Measurements from ENCODE around the gene SSU72.

SSU72 gene

GRCh38 chr1:1610796-1611195 is 36.1 kb upstream of the SSU72 start:
- no peak for DNase-seq (ENCODE audit: low read depth in 2 of 2)

GRCh38 chr1:1609822-1610485 is 35.3 kb upstream of the SSU72 start:
- no peak for DNase-seq (ENCODE audit: low read depth in 2 of 2)

DNA sequence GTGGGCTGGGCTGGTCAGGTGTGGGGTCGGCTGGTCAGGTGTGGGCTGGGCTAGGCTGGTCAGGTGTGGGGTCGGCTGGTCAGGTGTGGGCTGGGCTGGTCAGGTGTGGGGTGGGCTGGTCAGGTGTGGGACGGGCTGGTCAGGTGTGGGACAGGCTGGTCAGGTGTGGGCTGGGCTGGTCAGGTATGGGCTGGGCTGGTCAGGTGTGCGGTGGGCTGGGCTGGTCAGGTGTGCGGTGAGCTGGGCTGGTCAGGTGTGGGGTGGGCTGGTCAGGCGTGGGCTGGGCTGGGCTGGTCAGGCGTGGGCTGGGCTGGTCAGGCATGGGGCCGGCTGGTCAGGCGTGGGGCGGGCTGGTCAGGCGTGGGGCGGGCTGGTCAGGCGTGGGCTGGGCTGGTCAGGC is 31.6 kb upstream of the SSU72 start:
- no peak for DNase-seq (ENCODE audit: low read depth in 2 of 2)

DNA sequence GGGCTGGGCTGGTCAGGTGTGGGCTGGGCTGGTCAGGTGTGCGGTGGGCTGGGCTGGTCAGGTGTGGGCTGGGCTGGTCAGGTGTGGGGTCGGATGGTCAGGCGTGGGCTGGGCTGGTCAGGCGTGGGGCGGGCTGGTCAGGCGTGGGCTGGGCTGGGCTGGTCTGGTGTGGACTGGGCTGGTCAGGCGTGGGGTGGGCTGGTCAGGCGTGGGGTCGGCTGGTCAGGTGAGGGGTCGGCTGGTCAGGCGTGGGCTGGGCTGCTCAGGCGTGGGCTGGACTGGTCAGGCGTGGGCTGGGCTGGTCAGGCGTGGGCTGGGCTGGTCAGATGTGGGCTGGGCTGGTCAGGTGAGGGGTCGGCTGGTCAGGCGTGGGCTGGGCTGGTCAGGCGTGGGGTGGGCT is 31.1 kb upstream of the SSU72 start:
- DNase-seq (ENCODE audit: low read depth in 2 of 2) = no peak

DNA sequence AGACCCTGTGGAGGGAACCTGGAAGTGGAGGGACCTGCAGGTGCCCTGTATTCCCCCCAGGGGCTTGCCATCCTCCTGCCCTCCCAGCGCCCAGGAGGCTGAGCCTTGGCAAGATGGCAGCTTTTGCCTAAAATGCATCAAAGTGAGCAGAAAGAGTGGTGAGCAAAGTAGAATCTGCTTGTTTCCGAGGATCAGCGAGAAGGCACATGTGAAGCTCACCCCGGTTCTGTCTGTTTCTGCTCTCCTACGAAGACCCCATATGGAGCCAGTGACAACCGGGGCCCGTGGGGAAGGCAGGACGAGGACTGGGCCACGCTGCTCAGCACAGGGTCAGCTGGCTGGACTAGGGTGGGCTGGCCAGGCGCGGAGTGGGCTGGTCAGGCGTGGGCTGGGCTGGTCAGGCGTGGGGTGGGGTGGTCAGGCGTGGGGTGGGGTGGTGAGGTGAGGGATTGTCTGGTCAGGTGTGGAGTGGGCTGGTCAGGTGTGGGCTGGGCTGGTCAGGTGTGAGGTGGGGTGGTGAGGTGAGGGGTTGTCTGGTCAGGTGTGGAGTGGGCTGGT is 30.4 kb upstream of the SSU72 start:
- no peak for DNase-seq (ENCODE audit: low read depth in 2 of 2)

GRCh38 chr1:1604374-1605033 is 29.8 kb upstream of the SSU72 start:
- DNase-seq (ENCODE audit: low read depth in 2 of 2) = no peak

- no peak for DNase-seq (ENCODE audit: low read depth in 2 of 2)
Measured at GRCh38 chr1:1603671-1604373, 29.2 kb upstream of the SSU72 start.

- DNase-seq (ENCODE audit: low read depth in 2 of 2) = no peak
Measured at GRCh38 chr1:1602968-1603506, 28.4 kb upstream of the SSU72 start.

GRCh38 chr1:1602304-1602967 is 27.8 kb upstream of the SSU72 start:
- DNase-seq (ENCODE audit: low read depth in 2 of 2) = no peak

DNA sequence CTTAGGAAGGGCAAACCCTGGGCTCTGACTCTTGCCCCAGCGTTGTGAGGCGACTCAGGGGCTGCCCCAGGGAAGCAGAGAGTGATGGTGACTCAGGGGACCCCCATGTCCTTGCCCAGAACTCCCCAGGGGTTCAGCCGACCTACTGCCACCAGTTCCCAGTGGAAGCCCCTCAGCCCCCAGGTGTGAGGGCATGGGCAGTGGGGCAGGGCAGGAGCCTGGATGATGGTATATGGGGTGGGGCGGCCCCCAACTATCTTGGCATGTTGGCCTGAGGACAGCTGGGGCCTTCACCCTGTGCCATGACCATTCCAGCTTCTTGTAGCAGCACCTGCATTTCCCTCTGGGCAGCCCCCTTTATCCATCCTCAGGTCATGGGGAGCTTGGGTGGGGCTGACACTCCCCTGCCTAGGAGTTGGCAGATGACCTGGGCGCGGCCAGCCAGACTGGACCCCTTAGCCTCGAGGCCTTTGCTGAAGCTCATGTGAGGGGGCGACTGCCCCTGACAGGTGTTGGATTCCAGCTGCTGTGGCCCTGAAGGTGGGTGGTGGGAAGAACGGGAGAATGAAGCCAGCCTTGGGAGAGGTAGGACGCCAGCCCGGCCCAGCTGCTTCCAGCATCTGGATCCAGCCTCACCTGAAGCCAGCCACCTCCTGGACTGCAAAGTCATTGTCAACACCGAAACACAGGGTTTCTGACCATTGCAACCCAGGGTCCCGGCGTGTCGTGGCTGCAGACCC is 27.1 kb upstream of the SSU72 start:
- DNase-seq (ENCODE audit: low read depth in 2 of 2) = no peak

DNA sequence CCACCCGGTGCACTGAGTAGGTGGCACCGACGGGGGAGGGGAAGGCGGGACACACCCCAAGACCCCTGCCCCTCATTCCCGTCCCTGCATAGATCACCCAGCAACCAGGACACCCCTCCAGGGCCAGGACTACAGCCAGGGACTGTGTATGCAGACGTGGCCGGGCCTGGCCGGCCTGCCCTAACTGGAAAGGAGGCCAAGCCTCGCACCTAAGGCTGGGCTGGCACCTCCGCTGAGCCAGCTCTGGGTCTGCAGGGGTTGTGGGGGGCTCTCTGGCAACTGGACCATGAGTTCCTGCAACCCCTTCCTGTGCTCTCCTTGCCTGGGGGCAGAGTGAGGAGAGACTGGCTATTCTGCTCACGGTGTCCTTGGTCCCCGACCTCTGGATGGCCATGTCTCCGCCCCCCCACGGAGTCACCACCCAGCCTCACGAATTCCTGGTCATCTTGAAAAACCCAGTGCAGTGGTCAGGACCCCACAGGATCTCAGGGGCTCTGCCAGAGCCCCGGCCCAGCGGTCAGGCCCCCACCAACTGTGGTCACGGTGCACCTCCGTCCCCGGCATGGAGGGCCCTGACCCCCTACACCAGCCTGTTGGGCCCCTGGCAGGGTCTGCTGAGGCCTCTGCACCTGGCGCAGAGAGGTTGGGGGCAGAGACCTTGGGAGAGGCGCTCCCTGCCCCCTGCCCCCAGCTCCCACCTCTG is 26.3 kb upstream of the SSU72 start:
- DNase-seq (ENCODE audit: low read depth in 2 of 2) = no peak

- DNase-seq (ENCODE audit: low read depth in 2 of 2) = no peak
Measured at GRCh38 chr1:1599935-1600860, 25.5 kb upstream of the SSU72 start, which contains the start of gene FNDC10. Gene FNDC10 (minus strand): TSS chr1:1600135. CDS start chr1:1600015, 120 bp downstream.

- no peak for DNase-seq (ENCODE audit: low read depth in 2 of 2)
Measured at GRCh38 chr1:1599030-1599934, 24.6 kb upstream of the SSU72 start.

- no peak for DNase-seq (ENCODE audit: low read depth in 2 of 2)
Measured at GRCh38 chr1:1598720-1599029, 24.0 kb upstream of the SSU72 start.

DNA sequence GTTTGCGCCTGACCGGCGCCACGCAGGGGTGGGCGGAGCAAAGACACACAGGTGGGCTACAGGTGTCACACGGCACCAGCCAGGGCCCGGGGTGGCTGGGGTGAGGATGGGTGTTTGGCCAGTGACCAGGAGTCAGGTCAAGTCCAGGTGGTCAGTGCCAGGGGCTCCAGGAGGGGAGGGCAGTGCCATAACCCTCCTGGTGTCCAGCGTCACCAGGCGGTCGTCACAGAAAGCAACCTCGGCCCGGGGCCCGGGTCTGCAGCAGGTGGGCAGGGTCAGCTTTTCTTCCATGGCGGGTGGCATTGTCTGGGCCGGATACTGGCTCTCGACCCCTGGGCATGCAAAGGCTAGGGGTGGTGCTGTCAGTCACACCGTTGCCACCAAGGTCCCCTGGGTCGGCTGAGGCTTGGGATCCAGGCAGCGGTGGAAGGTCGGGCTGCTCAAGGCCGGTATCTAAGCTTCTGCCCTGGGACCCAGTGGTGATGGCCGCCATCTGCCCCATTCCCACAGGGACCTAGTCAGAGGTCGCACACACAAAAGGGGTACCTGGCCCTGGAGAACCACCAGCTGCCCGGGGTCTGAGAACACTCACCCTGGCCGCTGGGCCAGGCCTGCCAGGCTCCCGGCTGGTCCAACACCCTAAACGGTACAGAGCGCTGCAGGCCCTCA is 23.5 kb upstream of the SSU72 start:
- no peak for DNase-seq (ENCODE audit: low read depth in 2 of 2)

GRCh38 chr1:1597275-1597930 is 22.7 kb upstream of the SSU72 start:
- DNase-seq (ENCODE audit: low read depth in 2 of 2) = no peak

DNA sequence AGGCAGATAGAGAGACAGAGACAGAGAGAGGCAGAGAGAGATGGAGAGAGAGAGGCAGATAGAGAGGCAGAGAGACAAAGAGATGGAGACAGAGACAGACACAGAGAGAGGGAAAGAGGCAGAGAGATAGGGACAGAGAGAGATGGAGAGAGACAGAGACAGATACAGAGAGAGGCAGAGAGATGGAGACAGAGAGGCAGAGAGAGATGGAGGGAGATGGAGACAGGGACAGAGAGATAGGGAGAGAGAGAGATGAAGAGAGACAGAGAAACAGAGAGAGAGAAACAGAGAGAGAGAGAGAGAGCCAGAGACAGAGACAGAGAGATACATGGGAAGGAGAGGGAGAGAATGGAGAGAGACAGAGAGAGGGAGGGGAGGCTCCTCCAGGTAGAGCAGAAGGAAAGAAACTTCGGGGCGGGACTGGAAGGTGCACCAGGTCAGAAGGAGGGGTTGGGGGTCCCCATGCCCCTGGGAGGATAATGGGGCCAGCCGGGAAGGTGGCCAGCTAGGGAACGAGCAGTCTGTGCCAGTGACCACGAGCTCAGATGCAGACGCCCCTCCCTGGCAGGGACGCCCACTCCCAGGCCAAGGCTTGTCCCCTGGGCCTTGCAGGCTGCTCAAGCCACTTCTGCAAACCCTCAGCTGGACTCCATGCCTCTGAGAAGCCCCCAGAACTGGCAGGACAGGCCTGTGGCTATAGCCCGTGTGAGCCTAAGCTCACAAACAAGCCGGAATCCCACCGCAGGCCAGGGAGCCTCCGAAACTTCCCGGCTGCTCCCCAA is 22.0 kb upstream of the SSU72 start:
- DNase-seq (ENCODE audit: low read depth in 2 of 2) = no peak
